Left kidney (tissue), 2 donors: ENCODE results near the gene MYO18A. TPM values are rescaled to one million over a fixed set of nuclear protein-coding genes. Genes with fewer than 3 reads are reported as not detected.
"Not testable (repeated sequence)": the region's sequence is repeated elsewhere in the genome, so short reads cannot be mapped to it uniquely, and the experiment has no call there.

Experiments used
- DNase-seq: peaks from one replicate; pipeline ENCODE4 v3.0.0-alpha.2; 2013
- polyA plus RNA-seq: library from polyadenylated mRNA; unstranded; fragments of 120-200 nt; gene quantifications from one replicate; pipeline ENCODE4 v1.2.1, GENCODE V29; 2013; ENCODE audit not compliant: insufficient read length

Gene MYO18A
- polyA plus RNA-seq, 1 donor: 43.8 TPM

GRCh38 chr17:29102046-29102445, 78.2 kb downstream of the MYO18A start:
- DNase-seq: no peak

DNA sequence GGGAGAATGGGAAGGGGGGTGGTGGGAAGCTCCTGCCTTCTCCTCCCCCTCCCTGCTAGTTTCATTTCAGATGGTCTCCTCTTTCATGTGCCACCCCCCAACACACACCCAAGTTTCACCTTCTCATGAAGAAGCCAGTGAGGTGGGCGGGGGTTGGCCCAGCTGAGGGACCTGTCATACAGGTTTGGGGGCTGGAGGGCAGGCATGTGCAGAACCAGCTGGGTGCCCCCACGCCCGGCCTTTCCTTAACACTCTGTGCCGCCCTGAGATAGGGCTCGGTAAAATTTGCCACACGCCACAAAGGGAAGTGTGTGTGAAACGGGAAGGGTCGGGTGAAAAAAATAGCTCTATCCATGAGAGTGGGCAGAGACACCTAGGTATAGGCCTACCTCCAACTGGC, 79.9 kb downstream of the MYO18A start:
- no peak for DNase-seq

DNA sequence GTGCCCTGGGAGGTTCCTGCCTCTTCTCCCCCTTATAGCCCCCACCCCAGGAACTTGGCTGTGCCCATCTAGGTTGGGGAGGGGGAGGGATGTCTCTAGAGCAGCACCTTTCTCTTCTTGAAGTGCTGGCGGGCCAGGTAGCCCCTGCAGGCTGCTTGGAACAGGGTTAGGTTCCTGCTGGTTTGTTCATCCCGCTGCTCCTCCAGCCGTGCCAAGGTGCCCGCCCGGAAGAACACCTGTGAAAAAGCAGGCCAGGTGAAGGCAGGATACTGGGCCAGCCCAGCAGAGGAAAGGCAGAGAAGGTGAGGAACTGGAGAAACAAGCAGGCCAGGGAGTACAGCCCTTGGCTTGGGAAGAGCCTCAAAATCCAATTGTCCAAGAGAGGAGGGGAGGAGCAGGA, 80.7 kb downstream of the MYO18A start:
- no peak for DNase-seq

- DNase-seq: no peak
Observed at GRCh38 chr17:29096094-29096493, 84.1 kb downstream of the MYO18A start.

GRCh38 chr17:29095439-29095838, 84.8 kb downstream of the MYO18A start:
- DNase-seq: no peak

- DNase-seq: no peak
Observed at GRCh38 chr17:29094101-29094708, 86.0 kb downstream of the MYO18A start.

- no peak for DNase-seq
Observed at GRCh38 chr17:29093090-29093871, 86.9 kb downstream of the MYO18A start.

GRCh38 chr17:29091606-29092289, 88.5 kb downstream of the MYO18A start:
- DNase-seq: no peak

- DNase-seq: no peak
Observed at GRCh38 chr17:29090750-29091605, 89.2 kb downstream of the MYO18A start.

GRCh38 chr17:29090108-29090507, 90.1 kb downstream of the MYO18A start:
- DNase-seq: no peak

GRCh38 chr17:29089601-29090044, 90.6 kb downstream of the MYO18A start:
- peak; percentile 46 for DNase-seq

DNA sequence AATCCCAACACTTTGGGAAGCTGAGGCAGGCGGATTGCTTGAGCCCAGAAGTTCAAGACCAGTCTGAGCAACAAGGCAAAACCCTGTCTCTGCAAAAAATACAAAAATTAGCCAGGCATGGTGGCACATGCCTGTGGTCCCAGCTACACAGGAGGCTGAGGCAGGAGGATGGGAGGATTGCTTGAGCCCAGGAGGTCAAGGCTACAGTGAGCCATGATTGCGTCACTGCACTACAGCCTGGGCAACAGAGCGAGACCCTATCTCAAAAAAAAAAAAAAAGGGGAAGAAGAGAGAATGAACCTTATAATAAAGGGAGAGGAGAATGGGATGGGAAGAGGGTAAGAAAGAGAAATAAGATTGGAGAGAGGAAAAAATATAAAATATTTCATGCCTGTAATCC, 91.4 kb downstream of the MYO18A start:
- DNase-seq: not testable (repeated sequence)

GRCh38 chr17:29086628-29087332, 93.4 kb downstream of the MYO18A start:
- no peak for DNase-seq

GRCh38 chr17:29085223-29085622, 95.0 kb downstream of the MYO18A start:
- DNase-seq: no peak

DNA sequence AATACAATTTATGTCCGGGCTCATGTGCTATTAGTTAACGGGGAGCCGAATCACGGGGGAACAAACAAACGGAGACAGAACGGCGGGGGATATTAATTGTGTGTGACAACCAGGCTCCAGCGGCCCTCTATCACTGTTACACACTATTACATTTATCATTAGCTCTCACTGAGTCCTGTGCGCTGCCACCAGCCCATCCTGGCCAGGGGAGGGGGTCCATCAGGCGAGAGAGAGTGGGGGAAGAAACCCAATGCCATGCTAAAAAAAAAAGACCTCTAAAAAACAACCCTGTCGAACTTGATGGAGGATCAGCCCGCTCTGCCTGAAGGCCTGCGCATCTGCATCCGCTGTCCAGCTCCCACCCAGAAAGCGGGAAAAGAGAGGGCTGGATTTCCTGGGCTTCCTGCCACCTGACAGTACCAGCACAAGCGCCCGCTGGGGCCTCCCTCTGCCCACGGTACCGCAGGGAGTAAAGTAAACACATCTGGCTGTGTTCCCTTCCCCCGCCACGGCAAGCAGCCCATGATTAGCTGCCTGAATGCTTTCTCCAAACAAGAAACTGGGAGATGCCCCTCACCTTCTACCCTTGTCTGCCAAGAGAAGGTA, 95.6 kb downstream of the MYO18A start:
- peak; percentile 66 for DNase-seq

DNA sequence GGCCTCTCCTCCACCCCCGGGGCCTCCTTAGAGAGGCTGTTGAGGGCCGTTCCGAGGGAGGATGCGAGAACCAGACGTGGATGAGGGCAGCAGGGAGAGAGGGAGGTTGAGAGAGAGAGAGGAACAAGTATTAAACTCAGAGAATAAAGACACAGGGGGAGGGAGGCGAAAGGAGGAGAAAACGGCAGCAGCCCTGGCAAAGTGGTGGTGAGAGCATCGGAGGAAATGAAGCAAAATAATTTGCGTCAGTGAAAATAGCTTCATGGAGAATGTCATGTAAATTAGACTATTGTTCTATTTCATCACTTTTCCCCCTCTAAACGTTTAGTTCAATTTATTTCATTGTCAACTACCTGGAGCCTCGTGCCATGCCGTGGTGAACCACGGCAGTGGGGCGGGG, 99.2 kb downstream of the MYO18A start:
- DNase-seq: no peak

DNA sequence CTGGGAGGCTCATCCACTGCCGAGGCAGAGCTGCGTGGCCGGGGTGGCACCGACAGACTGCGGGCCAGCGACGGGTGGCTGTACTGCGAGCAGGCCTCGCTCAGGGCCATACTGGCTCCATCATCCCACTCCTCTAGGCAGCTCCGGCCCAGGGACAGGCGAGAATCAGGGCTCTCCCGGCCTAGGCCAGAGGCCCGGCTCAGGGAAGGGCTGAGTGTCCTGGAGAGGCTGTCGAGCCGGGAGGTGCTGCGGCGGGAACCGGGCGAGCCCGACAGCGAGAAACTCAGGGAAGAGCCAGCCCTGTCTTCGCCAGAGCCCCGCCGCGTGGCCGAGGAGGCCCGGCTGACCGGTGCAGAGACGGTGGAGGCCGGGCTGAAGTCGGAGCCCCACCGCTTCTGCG, 99.9 kb downstream of the MYO18A start:
- no peak for DNase-seq

DNA sequence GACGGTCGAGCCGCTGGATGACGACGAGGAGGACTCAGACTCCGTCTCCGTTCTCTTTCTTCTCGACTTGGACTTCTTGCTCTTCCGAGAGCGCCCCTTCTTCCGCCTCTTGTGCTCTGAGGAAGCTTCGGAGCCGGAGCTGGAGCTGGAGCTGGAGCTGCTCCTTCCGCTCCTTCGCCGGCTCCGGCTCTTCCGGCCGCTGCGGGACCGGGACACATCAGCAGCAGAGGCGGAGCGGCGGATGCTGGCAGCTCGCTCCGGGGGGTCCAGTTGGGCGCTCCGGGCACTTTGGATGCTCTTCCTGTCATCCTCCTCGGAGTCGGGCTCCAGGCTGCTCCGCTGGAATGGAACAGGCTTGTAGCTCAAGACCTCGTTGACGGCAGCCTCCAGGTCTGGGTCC, 100.3 kb downstream of the MYO18A start:
- DNase-seq: no peak

DNA sequence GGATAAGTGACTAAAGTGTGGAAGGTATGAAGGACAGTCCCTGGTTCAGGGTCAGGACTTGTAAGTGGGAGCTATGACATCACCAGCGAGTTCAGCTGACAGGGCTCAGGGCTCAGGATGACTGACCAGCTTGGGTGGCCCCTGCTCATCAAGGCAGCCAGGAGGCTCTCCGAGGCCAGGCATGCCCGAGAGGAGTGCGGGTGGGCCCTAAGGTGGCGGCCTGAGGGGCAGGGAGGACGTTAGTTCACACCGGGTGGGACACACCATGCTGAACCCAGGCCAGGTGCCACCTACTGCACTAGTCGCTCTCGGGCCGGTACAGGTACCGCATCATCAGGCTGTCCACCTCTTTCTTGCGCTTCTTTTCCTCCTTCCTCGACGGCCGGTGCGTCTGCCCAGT, 100.8 kb downstream of the MYO18A start:
- DNase-seq: no peak

- no peak for DNase-seq
Observed at GRCh38 chr17:29078183-29079045, 101.8 kb downstream of the MYO18A start.
